Neural progenitor cell (in vitro differentiated cells): ENCODE data around the gene DACH1. TPM values are rescaled to one million over a fixed set of nuclear protein-coding genes. Genes with fewer than 3 reads are reported as not detected.

Experiments used
- DNase-seq: peaks from one replicate; pipeline ENCODE4 v3.0.0-alpha.2; 2016; ENCODE audit warnings: low spot score
- H2AFZ ChIP-seq: fragments of 200-600 bp; sonication (generic); replicated peaks from 2 replicates; pipeline ENCODE4 v1.6.1; 2016; ENCODE audit warnings: antibody characterized with exemption
- H3F3A ChIP-seq: fragments of 200-600 bp; sonication (generic); 2 replicates; pipeline ENCODE4 v1.6.1; 2016; ENCODE audit warnings: antibody characterized with exemption, low read depth
- H3K27ac ChIP-seq: fragments of 200-600 bp; sonication (generic); 2 replicates; pipeline ENCODE4 v1.5.1; 2016; ENCODE audit warnings: mild to moderate bottlenecking
- H3K27me3 ChIP-seq: fragments of 200-600 bp; sonication (generic); 2 replicates; pipeline ENCODE4 v1.6.1; 2016; ENCODE audit warnings: mild to moderate bottlenecking, moderate library complexity
- H3K36me3 ChIP-seq: fragments of 200-600 bp; sonication (generic); 2 replicates; pipeline ENCODE4 v1.5.1; 2016
- H3K4me1 ChIP-seq: fragments of 200-600 bp; sonication (generic); 2 replicates; pipeline ENCODE4 v1.6.1; 2016; ENCODE audit warnings: mixed run types
- H3K4me2 ChIP-seq: fragments of 200-600 bp; sonication (generic); 2 replicates; pipeline ENCODE4 v1.6.1; 2016
- H3K4me3 ChIP-seq: fragments of 200-600 bp; sonication (generic); 2 replicates; pipeline ENCODE4 v1.5.1; 2016
- H3K79me2 ChIP-seq: fragments of 200-600 bp; sonication (generic); 2 replicates; pipeline ENCODE4 v1.6.1; 2016; ENCODE audit warnings: low read depth
- H3K9ac ChIP-seq: fragments of 200-600 bp; sonication (generic); 2 replicates; pipeline ENCODE4 v1.6.1; 2016
- H3K9me3 ChIP-seq: fragments of 200-600 bp; sonication (generic); 2 replicates; pipeline ENCODE4 v1.5.1; 2016; ENCODE audit warnings: low read depth
- H4K20me1 ChIP-seq: fragments of 200-600 bp; sonication (generic); 2 replicates; pipeline ENCODE4 v1.6.1; 2016; ENCODE audit warnings: low read depth
- H3K27ac Mint-ChIP-seq: 3 replicates; pipeline ENCODE4 v1.8.0; 2021; ENCODE audit warnings: mixed read lengths
- H3K27me3 Mint-ChIP-seq: 2 replicates; pipeline ENCODE4 v1.8.0; 2022; ENCODE audit warnings: low read depth, mild to moderate bottlenecking, inconsistent platforms, moderate library complexity, mixed read lengths; ENCODE audit not compliant: insufficient read depth
- H3K36me3 Mint-ChIP-seq: 3 replicates; pipeline ENCODE4 v1.8.0; 2021; ENCODE audit warnings: mixed read lengths
- H3K4me1 Mint-ChIP-seq: 3 replicates; pipeline ENCODE4 v1.8.0; 2021; ENCODE audit warnings: mixed read lengths
- H3K4me3 Mint-ChIP-seq: 3 replicates; pipeline ENCODE4 v1.8.0; 2021; ENCODE audit warnings: mild to moderate bottlenecking, moderate library complexity, mixed read lengths
- H3K9me3 Mint-ChIP-seq: 3 replicates; pipeline ENCODE4 v1.8.0; 2020; ENCODE audit warnings: mixed read lengths
- EZH2 ChIP-seq: fragments of 200-600 bp; sonication (generic); IDR thresholded peaks from 2 replicates; pipeline ENCODE4 v1.6.1; 2017; ENCODE audit warnings: antibody characterized with exemption, mild to moderate bottlenecking, moderate library complexity
- EZH2phosphoT487 ChIP-seq: fragments of 200-600 bp; sonication (generic); IDR thresholded peaks from 2 replicates; pipeline ENCODE4 v1.6.1; 2017; ENCODE audit warnings: antibody characterized with exemption
- total RNA-seq: library from RNA; depleted of rRNA; stranded (reverse); fragments of >200 nt; gene quantifications from 2 replicates; pipeline ENCODE4 v1.2.3, GENCODE V29; 2015; ENCODE audit warnings: low replicate concordance
- TF ChIP-seq, protein P1 (sequence below): fragments of 200-600 bp; sonication (generic); IDR thresholded peaks from 2 replicates; pipeline ENCODE4 v1.5.1; 2017; ENCODE audit warnings: antibody characterized with exemption, mild to moderate bottlenecking

Gene DACH1
- total RNA-seq, 1 donor from 2014 or later = 27.6 TPM

DNA sequence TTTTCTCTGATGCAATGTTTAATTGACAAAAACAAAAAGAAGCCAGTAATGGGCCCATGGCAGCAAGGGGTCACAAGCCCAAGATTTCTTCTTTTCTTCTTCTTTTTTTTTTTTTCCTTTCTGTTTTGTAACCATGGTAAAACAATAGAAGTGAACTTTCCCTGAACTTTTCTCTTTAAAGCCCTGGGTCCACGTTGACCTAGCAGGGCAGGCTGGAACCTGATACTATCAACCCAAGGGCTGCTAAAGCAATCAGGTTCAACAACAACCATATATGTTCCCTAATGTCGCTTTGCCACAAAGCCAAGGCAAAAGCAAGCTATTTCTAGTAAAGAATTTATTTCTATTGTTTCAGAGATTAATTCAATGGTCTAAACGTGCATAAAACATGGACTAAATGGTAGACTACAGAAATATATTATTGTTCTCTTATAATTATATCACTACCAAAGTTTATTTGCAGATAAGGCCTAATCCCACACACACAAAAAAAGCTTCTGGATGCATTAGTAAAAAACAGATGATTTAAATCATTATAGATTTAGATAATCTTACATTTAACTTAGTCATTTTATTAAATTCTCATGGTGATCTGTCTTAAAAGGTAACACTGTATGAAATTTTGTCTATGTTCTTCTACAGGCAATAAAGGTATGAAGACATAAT is 153.9 kb downstream of the DACH1 start:
- Histone ChIP-seq H3K4me1 (peaks cover 11% of the 10 kb centered on the region), H3K79me2 (no peaks in the 10 kb centered on the region), H3K27me3 (no peaks in the 10 kb centered on the region), H3K9me3 (no peaks in the 10 kb centered on the region), H3K4me3 (no peak overlapping the region), H3F3A (no peaks in the 10 kb centered on the region), H4K20me1 (peaks cover 15% of the 10 kb centered on the region), H2AFZ (no peak overlapping the region), H3K36me3 (no peaks in the 10 kb centered on the region), H3K9ac (no peak overlapping the region), H3K27ac (no peak overlapping the region), H3K4me2 (no peak overlapping the region)
- Mint-ChIP-seq H3K27ac (no peak overlapping the region), H3K9me3 (peaks cover 3% of the 10 kb centered on the region), H3K4me1 (peaks cover 14% of the 10 kb centered on the region), H3K4me3 (no peak overlapping the region), H3K27me3 (no peaks in the 10 kb centered on the region), H3K36me3 (peaks cover 8% of the 10 kb centered on the region)
- DNase-seq = peak; percentile 17
- no peak for TF ChIP-seq EZH2
- no peak for TF ChIP-seq EZH2phosphoT487
- TF ChIP-seq, protein P1, sequence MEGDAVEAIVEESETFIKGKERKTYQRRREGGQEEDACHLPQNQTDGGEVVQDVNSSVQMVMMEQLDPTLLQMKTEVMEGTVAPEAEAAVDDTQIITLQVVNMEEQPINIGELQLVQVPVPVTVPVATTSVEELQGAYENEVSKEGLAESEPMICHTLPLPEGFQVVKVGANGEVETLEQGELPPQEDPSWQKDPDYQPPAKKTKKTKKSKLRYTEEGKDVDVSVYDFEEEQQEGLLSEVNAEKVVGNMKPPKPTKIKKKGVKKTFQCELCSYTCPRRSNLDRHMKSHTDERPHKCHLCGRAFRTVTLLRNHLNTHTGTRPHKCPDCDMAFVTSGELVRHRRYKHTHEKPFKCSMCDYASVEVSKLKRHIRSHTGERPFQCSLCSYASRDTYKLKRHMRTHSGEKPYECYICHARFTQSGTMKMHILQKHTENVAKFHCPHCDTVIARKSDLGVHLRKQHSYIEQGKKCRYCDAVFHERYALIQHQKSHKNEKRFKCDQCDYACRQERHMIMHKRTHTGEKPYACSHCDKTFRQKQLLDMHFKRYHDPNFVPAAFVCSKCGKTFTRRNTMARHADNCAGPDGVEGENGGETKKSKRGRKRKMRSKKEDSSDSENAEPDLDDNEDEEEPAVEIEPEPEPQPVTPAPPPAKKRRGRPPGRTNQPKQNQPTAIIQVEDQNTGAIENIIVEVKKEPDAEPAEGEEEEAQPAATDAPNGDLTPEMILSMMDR = no peak

DNA sequence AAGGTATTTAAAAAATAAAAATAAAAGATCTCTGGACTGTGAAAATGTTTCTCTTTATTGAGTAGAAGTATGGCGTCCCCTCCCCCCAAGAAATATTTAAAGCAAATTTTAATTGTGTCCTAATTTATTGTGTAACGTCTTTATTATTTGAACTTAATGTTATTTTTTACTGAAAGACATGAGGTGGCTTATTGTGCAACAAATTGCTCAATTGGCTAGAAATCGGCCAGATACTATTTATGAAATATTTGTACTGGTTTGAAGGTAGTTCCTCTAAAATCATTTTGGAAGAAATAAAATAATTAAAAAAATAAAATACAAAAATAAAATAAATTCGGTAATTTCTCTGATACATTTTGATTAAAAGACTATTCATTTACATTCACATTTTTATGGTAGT is 162.3 kb downstream of the DACH1 start:
- H3K4me3 ChIP-seq = no peak overlapping the region
- no peak overlapping the region for H3K4me2 ChIP-seq
- no peaks in the 10 kb centered on the region for H3K4me1 ChIP-seq
- no peaks in the 10 kb centered on the region for H3K36me3 ChIP-seq
- Mint-ChIP-seq H3K4me3 (no peak overlapping the region), H3K27ac (no peak overlapping the region), H3K4me1 (peaks cover 15% of the 10 kb centered on the region), H3K27me3 (peaks cover 5% of the 10 kb centered on the region), H3K9me3 (peaks cover 5% of the 10 kb centered on the region), H3K36me3 (peaks cover 20% of the 10 kb centered on the region)
- H3K27me3 ChIP-seq = no peaks in the 10 kb centered on the region
- no peaks in the 10 kb centered on the region for H3F3A ChIP-seq
- no peak overlapping the region for H2AFZ ChIP-seq
- no peak overlapping the region for H3K27ac ChIP-seq
- no peak overlapping the region for H3K9ac ChIP-seq
- H3K9me3 ChIP-seq = no peaks in the 10 kb centered on the region
- TF ChIP-seq EZH2phosphoT487 (no peak), EZH2 (no peak)
- TF ChIP-seq, protein P1 = no peak
- H3K79me2 ChIP-seq = no peaks in the 10 kb centered on the region
- DNase-seq = no peak
- no peaks in the 10 kb centered on the region for H4K20me1 ChIP-seq

DNA sequence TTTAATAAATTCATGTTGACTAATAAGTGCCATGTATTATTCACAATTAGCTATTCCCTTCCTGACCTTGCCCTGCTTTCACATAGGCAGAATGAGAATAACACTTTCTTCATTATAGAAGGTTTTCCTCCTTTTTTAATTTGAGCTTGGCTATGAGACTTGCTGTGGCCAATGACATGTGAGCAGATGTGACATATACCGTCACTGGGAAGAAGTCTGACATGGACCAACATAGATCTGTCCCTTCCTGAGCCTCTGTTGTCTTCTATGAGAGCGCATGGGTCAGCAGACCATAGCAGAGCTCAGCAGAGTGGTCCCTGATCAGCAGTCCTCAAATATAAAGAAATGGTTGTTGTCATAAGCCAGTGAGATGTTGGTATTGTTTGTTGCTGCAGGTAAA is 163.9 kb downstream of the DACH1 start:
- no peak overlapping the region for H2AFZ ChIP-seq
- H3K36me3 ChIP-seq = no peaks in the 10 kb centered on the region
- no peak for TF ChIP-seq EZH2
- TF ChIP-seq EZH2phosphoT487 = no peak
- TF ChIP-seq, protein P1 = no peak
- H4K20me1 ChIP-seq = no peaks in the 10 kb centered on the region
- H3F3A ChIP-seq = no peaks in the 10 kb centered on the region
- Mint-ChIP-seq H3K4me1 (peaks cover 15% of the 10 kb centered on the region), H3K4me3 (no peak overlapping the region), H3K27ac (no peak overlapping the region), H3K36me3 (peaks cover 17% of the 10 kb centered on the region), H3K9me3 (peaks cover 2% of the 10 kb centered on the region), H3K27me3 (peaks cover 5% of the 10 kb centered on the region)
- no peaks in the 10 kb centered on the region for H3K4me1 ChIP-seq
- no peak overlapping the region for H3K9ac ChIP-seq
- no peak overlapping the region for H3K4me3 ChIP-seq
- H3K4me2 ChIP-seq = no peak overlapping the region
- no peak for DNase-seq
- no peaks in the 10 kb centered on the region for H3K9me3 ChIP-seq
- H3K27ac ChIP-seq = no peak overlapping the region
- no peaks in the 10 kb centered on the region for H3K27me3 ChIP-seq
- no peaks in the 10 kb centered on the region for H3K79me2 ChIP-seq
